PC-9 (cell line): ENCODE measurements around the gene TUBA3D.
"Not testable (repeated sequence)": the region's sequence is repeated elsewhere in the genome, so short reads cannot be mapped to it uniquely, and the experiment has no call there.

Source experiments
- EZH2 ChIP-seq: fragments of 200-600 bp; sonication (generic); IDR thresholded peaks from 2 replicates; pipeline ENCODE4 v1.8.0; 2017; ENCODE audit warnings: antibody characterized with exemption, low read depth
- TF ChIP-seq, protein P1 (sequence below): fragments of 200-600 bp; sonication (generic); conservative IDR thresholded peaks from 2 replicates; pipeline ENCODE4 v1.6.1; 2017; ENCODE audit warnings: mixed run types, antibody characterized with exemption, mild to moderate bottlenecking, moderate library complexity

DNA sequence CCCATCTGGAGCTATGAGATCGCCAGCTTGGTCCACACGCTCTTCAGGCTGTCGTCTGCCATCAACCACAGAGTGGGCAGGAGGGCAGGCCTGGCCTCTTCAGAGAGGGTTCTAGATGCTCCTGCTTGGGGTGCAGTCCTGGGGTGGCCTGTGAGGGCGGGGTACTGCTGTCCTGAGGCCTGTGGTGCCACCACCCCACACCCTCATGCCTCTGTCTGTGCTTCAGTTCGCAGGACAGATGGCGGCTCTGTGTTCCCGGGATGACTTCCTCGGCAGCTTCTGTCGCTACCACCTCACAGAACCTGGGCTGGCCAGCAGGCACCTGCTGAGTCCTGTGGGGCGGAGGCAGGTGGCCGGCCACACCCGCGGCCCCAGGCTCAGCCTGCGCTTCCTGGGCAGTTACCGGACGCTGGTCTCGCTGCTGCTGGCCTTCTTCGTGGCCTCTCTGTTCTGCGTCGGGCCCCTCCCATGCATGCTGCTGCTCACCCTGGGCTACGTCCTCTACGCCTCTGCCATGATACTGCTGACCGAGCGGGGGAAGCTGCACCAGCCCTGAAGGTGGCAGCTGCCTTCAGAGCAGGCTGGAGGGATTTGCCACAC is 44.1 kb downstream of the TUBA3D start:
- TF ChIP-seq, protein P1, sequence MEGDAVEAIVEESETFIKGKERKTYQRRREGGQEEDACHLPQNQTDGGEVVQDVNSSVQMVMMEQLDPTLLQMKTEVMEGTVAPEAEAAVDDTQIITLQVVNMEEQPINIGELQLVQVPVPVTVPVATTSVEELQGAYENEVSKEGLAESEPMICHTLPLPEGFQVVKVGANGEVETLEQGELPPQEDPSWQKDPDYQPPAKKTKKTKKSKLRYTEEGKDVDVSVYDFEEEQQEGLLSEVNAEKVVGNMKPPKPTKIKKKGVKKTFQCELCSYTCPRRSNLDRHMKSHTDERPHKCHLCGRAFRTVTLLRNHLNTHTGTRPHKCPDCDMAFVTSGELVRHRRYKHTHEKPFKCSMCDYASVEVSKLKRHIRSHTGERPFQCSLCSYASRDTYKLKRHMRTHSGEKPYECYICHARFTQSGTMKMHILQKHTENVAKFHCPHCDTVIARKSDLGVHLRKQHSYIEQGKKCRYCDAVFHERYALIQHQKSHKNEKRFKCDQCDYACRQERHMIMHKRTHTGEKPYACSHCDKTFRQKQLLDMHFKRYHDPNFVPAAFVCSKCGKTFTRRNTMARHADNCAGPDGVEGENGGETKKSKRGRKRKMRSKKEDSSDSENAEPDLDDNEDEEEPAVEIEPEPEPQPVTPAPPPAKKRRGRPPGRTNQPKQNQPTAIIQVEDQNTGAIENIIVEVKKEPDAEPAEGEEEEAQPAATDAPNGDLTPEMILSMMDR, result not testable (repeated sequence)
- not testable (repeated sequence) for TF ChIP-seq EZH2
